Central memory CD8-positive, alpha-beta T cell (primary cell): ENCODE measurements around the gene PLCB1.

Experiments used
- ATAC-seq: fragments of 150-1000 bp; cut with Tn5 transposase; replicated peaks from 2 replicates; pipeline ENCODE4 v1.10.0; 2022; ENCODE audit warnings: mild to moderate bottlenecking, moderate FRiP score, moderate number of reproducible peaks; ENCODE audit not compliant: poor library complexity, severe bottlenecking; ENCODE audit errors: extremely low read depth
- DNase-seq, 2 donors: peaks; one replicate each; pipeline ENCODE4 v3.0.0; 2021; ENCODE audit warnings: low spot score in 2 of 2
- H3K27ac Mint-ChIP-seq: one replicate; pipeline ENCODE4 v1.8.0; 2022; ENCODE audit warnings: low read depth, mild to moderate bottlenecking, moderate library complexity, mixed read lengths
- H3K27me3 Mint-ChIP-seq: one replicate; pipeline ENCODE4 v1.8.0; 2022; ENCODE audit warnings: mixed read lengths
- H3K36me3 Mint-ChIP-seq: one replicate; pipeline ENCODE4 v1.8.0; 2022; ENCODE audit warnings: mild to moderate bottlenecking, moderate library complexity, mixed read lengths; ENCODE audit not compliant: insufficient read depth
- H3K4me1 Mint-ChIP-seq: one replicate; pipeline ENCODE4 v1.8.0; 2022; ENCODE audit warnings: mixed read lengths
- H3K4me3 Mint-ChIP-seq: one replicate; pipeline ENCODE4 v1.8.0; 2022; ENCODE audit warnings: mild to moderate bottlenecking, moderate library complexity, mixed read lengths
- H3K9me3 Mint-ChIP-seq: one replicate; pipeline ENCODE4 v1.8.0; 2022; ENCODE audit warnings: mixed read lengths

Gene PLCB1

GRCh38 chr20:8557711-8558110, 425.6 kb downstream of the PLCB1 start:
- H3K27ac Mint-ChIP-seq, result no peak overlapping the region
- DNase-seq (no peak), ATAC-seq (no peak)
- H3K4me3 Mint-ChIP-seq, result no peak overlapping the region
- peaks cover 2% of the 10 kb centered on the region for H3K36me3 Mint-ChIP-seq
- no peaks in the 10 kb centered on the region for H3K4me1 Mint-ChIP-seq
- H3K9me3 Mint-ChIP-seq, result peaks cover 12% of the 10 kb centered on the region
- no peaks in the 10 kb centered on the region for H3K27me3 Mint-ChIP-seq

- no peaks in the 10 kb centered on the region for H3K4me1 Mint-ChIP-seq
- peaks cover 8% of the 10 kb centered on the region for H3K9me3 Mint-ChIP-seq
- DNase-seq, result no peak
- H3K27ac Mint-ChIP-seq, result no peak overlapping the region
- H3K27me3 Mint-ChIP-seq, result no peaks in the 10 kb centered on the region
- ATAC-seq, result no peak
- no peaks in the 10 kb centered on the region for H3K36me3 Mint-ChIP-seq
- H3K4me3 Mint-ChIP-seq, result no peak overlapping the region
These were observed 430.3 kb downstream of the PLCB1 start for GRCh38 chr20:8562356-8562755.

GRCh38 chr20:8568075-8568474, 436.0 kb downstream of the PLCB1 start:
- Mint-ChIP-seq H3K4me1 (peaks cover 11% of the 10 kb centered on the region), H3K27ac (no peak overlapping the region), H3K9me3 (no peaks in the 10 kb centered on the region), H3K4me3 (no peak overlapping the region), H3K27me3 (no peaks in the 10 kb centered on the region), H3K36me3 (no peaks in the 10 kb centered on the region)
- ATAC-seq (no peak), DNase-seq (no peak)

- Mint-ChIP-seq H3K36me3 (no peaks in the 10 kb centered on the region), H3K9me3 (no peaks in the 10 kb centered on the region), H3K27ac (no peak overlapping the region), H3K27me3 (no peaks in the 10 kb centered on the region), H3K4me1 (peaks cover 11% of the 10 kb centered on the region), H3K4me3 (no peak overlapping the region)
- no peak for DNase-seq
- no peak for ATAC-seq
These were observed 437.7 kb downstream of the PLCB1 start for GRCh38 chr20:8569766-8570165.

- Mint-ChIP-seq H3K9me3 (no peaks in the 10 kb centered on the region), H3K27me3 (no peaks in the 10 kb centered on the region), H3K36me3 (no peaks in the 10 kb centered on the region), H3K4me1 (peaks cover 11% of the 10 kb centered on the region), H3K27ac (no peak overlapping the region), H3K4me3 (no peak overlapping the region)
- no peak for DNase-seq
- no peak for ATAC-seq
These were observed 439.5 kb downstream of the PLCB1 start for GRCh38 chr20:8571611-8572010.

- Mint-ChIP-seq H3K27me3 (no peaks in the 10 kb centered on the region), H3K4me1 (peaks cover 8% of the 10 kb centered on the region), H3K27ac (no peak overlapping the region), H3K9me3 (no peaks in the 10 kb centered on the region), H3K36me3 (no peaks in the 10 kb centered on the region), H3K4me3 (no peak overlapping the region)
- DNase-seq (no peak), ATAC-seq (no peak)
These were observed 441.6 kb downstream of the PLCB1 start for GRCh38 chr20:8573686-8574085.

- Mint-ChIP-seq H3K9me3 (no peaks in the 10 kb centered on the region), H3K4me3 (no peak overlapping the region)
- ATAC-seq, result no peak
These were observed 443.0 kb downstream of the PLCB1 start for GRCh38 chr20:8575114-8575513.

GRCh38 chr20:8578161-8578865, 446.2 kb downstream of the PLCB1 start:
- Mint-ChIP-seq H3K27ac (no peak overlapping the region), H3K36me3 (no peaks in the 10 kb centered on the region), H3K27me3 (no peaks in the 10 kb centered on the region), H3K9me3 (no peaks in the 10 kb centered on the region), H3K4me1 (no peaks in the 10 kb centered on the region), H3K4me3 (no peak overlapping the region)
- ATAC-seq, result no peak
- no peak for DNase-seq

More at GRCh38 chr20:8575114-8575513, 443.0 kb downstream of the PLCB1 start:
- no peaks in the 10 kb centered on the region for H3K27me3 Mint-ChIP-seq
- H3K27ac Mint-ChIP-seq, result no peak overlapping the region
- no peaks in the 10 kb centered on the region for H3K36me3 Mint-ChIP-seq
- H3K4me1 Mint-ChIP-seq, result peaks cover 6% of the 10 kb centered on the region
- no peak for DNase-seq

- no peaks in the 10 kb centered on the region for H3K27me3 Mint-ChIP-seq
- no peak overlapping the region for H3K27ac Mint-ChIP-seq
- H3K4me3 Mint-ChIP-seq, result no peak overlapping the region
- no peak for DNase-seq
- H3K4me1 Mint-ChIP-seq, result no peaks in the 10 kb centered on the region
- no peaks in the 10 kb centered on the region for H3K9me3 Mint-ChIP-seq
- ATAC-seq, result no peak
- no peaks in the 10 kb centered on the region for H3K36me3 Mint-ChIP-seq
These were observed 447.0 kb downstream of the PLCB1 start for GRCh38 chr20:8579035-8579434.

GRCh38 chr20:8581446-8582183, 449.5 kb downstream of the PLCB1 start:
- H3K36me3 Mint-ChIP-seq, result no peaks in the 10 kb centered on the region
- ATAC-seq (no peak), DNase-seq (no peak)
- H3K4me3 Mint-ChIP-seq, result no peak overlapping the region
- no peaks in the 10 kb centered on the region for H3K27me3 Mint-ChIP-seq
- H3K4me1 Mint-ChIP-seq, result peaks cover 9% of the 10 kb centered on the region
- H3K27ac Mint-ChIP-seq, result no peak overlapping the region
- H3K9me3 Mint-ChIP-seq, result no peaks in the 10 kb centered on the region

GRCh38 chr20:8583012-8583565, 451.0 kb downstream of the PLCB1 start:
- H3K4me1 Mint-ChIP-seq, result peaks cover 14% of the 10 kb centered on the region
- no peak for ATAC-seq
- no peaks in the 10 kb centered on the region for H3K36me3 Mint-ChIP-seq
- no peaks in the 10 kb centered on the region for H3K9me3 Mint-ChIP-seq
- no peaks in the 10 kb centered on the region for H3K27me3 Mint-ChIP-seq
- no peak for DNase-seq
- H3K4me3 Mint-ChIP-seq, result no peak overlapping the region
- no peak overlapping the region for H3K27ac Mint-ChIP-seq

GRCh38 chr20:8583566-8584043, 451.5 kb downstream of the PLCB1 start:
- ATAC-seq (no peak), DNase-seq (no peak)
- Mint-ChIP-seq H3K9me3 (no peaks in the 10 kb centered on the region), H3K27me3 (no peaks in the 10 kb centered on the region), H3K36me3 (no peaks in the 10 kb centered on the region), H3K4me3 (no peak overlapping the region), H3K27ac (no peak overlapping the region), H3K4me1 (peaks cover 15% of the 10 kb centered on the region)

GRCh38 chr20:8587251-8587650, 455.2 kb downstream of the PLCB1 start:
- DNase-seq (no peak), ATAC-seq (no peak)
- Mint-ChIP-seq H3K4me3 (no peak overlapping the region), H3K9me3 (no peaks in the 10 kb centered on the region), H3K36me3 (no peaks in the 10 kb centered on the region), H3K4me1 (peaks cover 15% of the 10 kb centered on the region), H3K27ac (no peak overlapping the region), H3K27me3 (no peaks in the 10 kb centered on the region)
